K562 (cell line): ENCODE results near the gene ALDH7A1. TPM values are rescaled to one million over a fixed set of nuclear protein-coding genes. Genes with fewer than 3 reads are reported as not detected.

ENCODE experiments used
- BMI1 ChIP-seq: fragments of 150-350 bp; IDR thresholded peaks from 2 replicates; pipeline ENCODE4 v1.6.1; 2014; ENCODE audit warnings: low read length
- CAMTA2 ChIP-seq: fragments of 250-450 bp; sonication (Bioruptor Pico); conservative IDR thresholded peaks from 2 replicates; pipeline ENCODE4 v1.5.1; 2022
- FOSL1 ChIP-seq: fragments of 200-800 bp; sonication (Bioruptor generic); conservative IDR thresholded peaks from 2 replicates; pipeline ENCODE4 v1.6.1; 2016; ENCODE audit warnings: missing genetic modification characterization, missing compliant biosample characterization
- L3MBTL2 ChIP-seq: fragments of 450-650 bp; IDR thresholded peaks from 2 replicates; pipeline ENCODE4 v1.6.1; 2016; ENCODE audit warnings: mild to moderate bottlenecking, moderate library complexity
- MYC ChIP-seq, 2 experiments: fragments of 250-450 bp in 1 of 2; sonication (Bioruptor Pico) in 1 of 2; IDR thresholded peaks; 2 replicates each; pipeline versions ENCODE4 v1.5.1 to v1.6.1; 2012 to 2021; ENCODE audit warnings: low read depth in 2 of 2, borderline replicate concordance in 1 of 2, improper control_type of control experiment in 1 of 2, low read length in 1 of 2, mild to moderate bottlenecking in 1 of 2, moderate library complexity in 1 of 2
- NR2C2 ChIP-seq, 2 experiments: fragments of 200-800 bp in 1 of 2; sonication (Bioruptor generic) in 1 of 2; sonication (generic) in 1 of 2; formaldehyde crosslinking in 1 of 2; IDR thresholded peaks; 2 replicates each; pipeline versions ENCODE4 v1.6.1 to v1.8.0; 2016 to 2022; ENCODE audit warnings: mild to moderate bottlenecking in 1 of 2, missing compliant biosample characterization in 1 of 2, missing genetic modification characterization in 1 of 2, missing genetic modification reagents in 1 of 2
- PHB2 ChIP-seq: fragments of 450-650 bp; IDR thresholded peaks from 2 replicates; pipeline ENCODE4 v1.6.1; 2017; ENCODE audit warnings: low read depth
- RBM15 ChIP-seq: fragments of 200-400 bp; formaldehyde crosslinking; IDR thresholded peaks from 2 replicates; pipeline ENCODE4 v1.6.1; 2018; ENCODE audit warnings: mild to moderate bottlenecking, low read length, moderate library complexity; ENCODE audit not compliant: insufficient read depth
- RNF2 ChIP-seq: sonication (generic); IDR thresholded peaks from 2 replicates; pipeline ENCODE4 v1.6.1; 2016
- SLC30A9 ChIP-seq: fragments of 250-450 bp; sonication (Bioruptor Pico); IDR thresholded peaks from 2 replicates; pipeline ENCODE4 v1.8.0; 2022; ENCODE audit warnings: mild to moderate bottlenecking, moderate library complexity
- SUPT5H ChIP-seq: fragments of 450-650 bp; IDR thresholded peaks from 2 replicates; pipeline ENCODE4 v1.6.1; 2016
- TAL1 ChIP-seq: fragments of 450-650 bp; IDR thresholded peaks from 2 replicates; pipeline ENCODE4 v1.6.1; 2016; ENCODE audit warnings: mild to moderate bottlenecking
- TCF7 ChIP-seq: sonication (generic); IDR thresholded peaks from 2 replicates; pipeline ENCODE4 v1.6.1; 2016; ENCODE audit warnings: antibody characterized with exemption, borderline replicate concordance
- ZNF232 ChIP-seq: sonication (generic); formaldehyde crosslinking; IDR thresholded peaks from 2 replicates; pipeline ENCODE4 v1.8.0; 2022; ENCODE audit warnings: mild to moderate bottlenecking, missing genetic modification reagents
- ZNF445 ChIP-seq: fragments of 250-450 bp; sonication (Bioruptor Pico); IDR thresholded peaks from 2 replicates; pipeline ENCODE4 v1.4.0; 2020; ENCODE audit warnings: low read depth, mild to moderate bottlenecking, moderate library complexity
- polyA plus RNA-seq, 8 experiments: library from polyadenylated mRNA; depleted of rRNA in 4 of 8; stranded (reverse) in 5 of 8; unstranded in 3 of 8; fragments of >200 nt; fragmentation: Nextera tagmentation in 2 of 8; fragmentation: Illumina TruSeq in 1 of 8; extraction: Ambion mirVana in 2 of 8; extraction: Trizol in 1 of 8; gene quantifications; 2 replicates each; pipeline versions ENCODE4 v1.2.1 to v1.2.3, GENCODE V29; 2011 to 2014; ENCODE audit warnings: inconsistent platforms in 1 of 8, missing spikeins in 1 of 8
- total RNA-seq, 7 experiments: library from RNA; depleted of rRNA in 6 of 7; stranded (reverse); fragments of >200 nt in 6 of 7; fragmentation: Illumina TruSeq in 2 of 7; extraction: Trizol in 2 of 7; gene quantifications; 2 replicates each; pipeline versions ENCODE4 v1.2.1 to v1.2.3, GENCODE V29; 2011 to 2021; ENCODE audit warnings: low replicate concordance in 1 of 7
- TF ChIP-seq, protein P1 (sequence below), 3 experiments: fragments of 200-800 bp in 1 of 3; fragments of 250-450 bp in 1 of 3; fragments of 450-650 bp in 1 of 3; sonication (Bioruptor Pico) in 1 of 3; sonication (Bioruptor generic) in 1 of 3; formaldehyde crosslinking in 1 of 3; IDR thresholded peaks; 2 replicates each; pipeline versions ENCODE4 v1.6.1 to v1.8.0; 2016 to 2022; ENCODE audit warnings: mild to moderate bottlenecking in 2 of 3, missing genetic modification characterization in 2 of 3, missing compliant biosample characterization in 1 of 3, moderate library complexity in 1 of 3
- TF ChIP-seq, protein P2 (sequence below): fragments of 250-450 bp; sonication (Bioruptor Pico); IDR thresholded peaks from 2 replicates; pipeline ENCODE4 v1.4.0; 2020; ENCODE audit warnings: mild to moderate bottlenecking
- TF ChIP-seq, protein P3 (sequence below): fragments of 450-650 bp; IDR thresholded peaks from 2 replicates; pipeline ENCODE4 v1.6.1; 2016; ENCODE audit warnings: missing biosample characterization, missing genetic modification characterization
- TF ChIP-seq, protein P4 (sequence below): IDR thresholded peaks from 2 replicates; pipeline ENCODE4 v1.6.1; 2014; ENCODE audit warnings: antibody characterized with exemption

The ALDH7A1 gene
- total and polyA plus RNA-seq, 9 of the 15 experiments (the other 6 are each of a cell fraction or from before 2014, with no cell fraction given): 0.04 to 0.49 TPM; not detected in 7

DNA sequence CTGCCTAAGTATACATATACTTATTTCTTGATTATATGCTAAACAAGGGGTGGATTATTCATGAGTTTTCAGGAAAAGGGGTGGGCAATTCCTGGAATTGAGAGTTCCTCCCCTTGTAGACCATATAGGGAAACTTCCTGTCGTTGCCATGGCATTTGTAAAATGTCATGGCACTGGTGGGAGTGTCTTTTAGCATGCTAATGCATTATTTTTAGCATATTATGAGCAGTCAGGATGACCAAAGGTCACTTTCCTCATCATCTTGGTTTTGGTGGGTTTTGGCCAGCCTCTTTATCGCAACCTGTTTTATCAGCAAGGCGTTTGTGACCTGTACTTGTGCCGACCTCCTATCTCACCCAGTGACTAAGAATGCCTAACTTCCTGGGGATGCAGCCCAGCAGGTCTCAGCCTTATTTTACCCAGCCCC, 80.9 kb downstream of the ALDH7A1 start (continued):
- TF ChIP-seq, protein P1, sequence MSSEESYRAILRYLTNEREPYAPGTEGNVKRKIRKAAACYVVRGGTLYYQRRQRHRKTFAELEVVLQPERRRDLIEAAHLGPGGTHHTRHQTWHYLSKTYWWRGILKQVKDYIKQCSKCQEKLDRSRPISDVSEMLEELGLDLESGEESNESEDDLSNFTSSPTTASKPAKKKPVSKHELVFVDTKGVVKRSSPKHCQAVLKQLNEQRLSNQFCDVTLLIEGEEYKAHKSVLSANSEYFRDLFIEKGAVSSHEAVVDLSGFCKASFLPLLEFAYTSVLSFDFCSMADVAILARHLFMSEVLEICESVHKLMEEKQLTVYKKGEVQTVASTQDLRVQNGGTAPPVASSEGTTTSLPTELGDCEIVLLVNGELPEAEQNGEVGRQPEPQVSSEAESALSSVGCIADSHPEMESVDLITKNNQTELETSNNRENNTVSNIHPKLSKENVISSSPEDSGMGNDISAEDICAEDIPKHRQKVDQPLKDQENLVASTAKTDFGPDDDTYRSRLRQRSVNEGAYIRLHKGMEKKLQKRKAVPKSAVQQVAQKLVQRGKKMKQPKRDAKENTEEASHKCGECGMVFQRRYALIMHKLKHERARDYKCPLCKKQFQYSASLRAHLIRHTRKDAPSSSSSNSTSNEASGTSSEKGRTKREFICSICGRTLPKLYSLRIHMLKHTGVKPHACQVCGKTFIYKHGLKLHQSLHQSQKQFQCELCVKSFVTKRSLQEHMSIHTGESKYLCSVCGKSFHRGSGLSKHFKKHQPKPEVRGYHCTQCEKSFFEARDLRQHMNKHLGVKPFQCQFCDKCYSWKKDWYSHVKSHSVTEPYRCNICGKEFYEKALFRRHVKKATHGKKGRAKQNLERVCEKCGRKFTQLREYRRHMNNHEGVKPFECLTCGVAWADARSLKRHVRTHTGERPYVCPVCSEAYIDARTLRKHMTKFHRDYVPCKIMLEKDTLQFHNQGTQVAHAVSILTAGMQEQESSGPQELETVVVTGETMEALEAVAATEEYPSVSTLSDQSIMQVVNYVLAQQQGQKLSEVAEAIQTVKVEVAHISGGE (CRISPR knock-in tag; IDR thresholded peaks at IDR 0.05): no peak; a peak in 1 of 6 replicates
- TF ChIP-seq, protein P2, sequence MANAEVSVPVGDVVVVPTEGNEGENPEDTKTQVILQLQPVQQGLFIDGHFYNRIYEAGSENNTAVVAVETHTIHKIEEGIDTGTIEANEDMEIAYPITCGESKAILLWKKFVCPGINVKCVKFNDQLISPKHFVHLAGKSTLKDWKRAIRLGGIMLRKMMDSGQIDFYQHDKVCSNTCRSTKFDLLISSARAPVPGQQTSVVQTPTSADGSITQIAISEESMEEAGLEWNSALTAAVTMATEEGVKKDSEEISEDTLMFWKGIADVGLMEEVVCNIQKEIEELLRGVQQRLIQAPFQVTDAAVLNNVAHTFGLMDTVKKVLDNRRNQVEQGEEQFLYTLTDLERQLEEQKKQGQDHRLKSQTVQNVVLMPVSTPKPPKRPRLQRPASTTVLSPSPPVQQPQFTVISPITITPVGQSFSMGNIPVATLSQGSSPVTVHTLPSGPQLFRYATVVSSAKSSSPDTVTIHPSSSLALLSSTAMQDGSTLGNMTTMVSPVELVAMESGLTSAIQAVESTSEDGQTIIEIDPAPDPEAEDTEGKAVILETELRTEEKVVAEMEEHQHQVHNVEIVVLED (CRISPR knock-in tag): no peak
- TF ChIP-seq L3MBTL2 (no peak), CAMTA2 (CRISPR knock-in tag) (no peak), RBM15 (no peak), ZNF445 (CRISPR knock-in tag) (no peak), NR2C2 (CRISPR knock-in tag; IDR thresholded peaks at IDR 0.05) (no peak), NR2C2 (tag; IDR thresholded peaks at IDR 0.05) (peak; percentile 82), BMI1 (peak; percentile 92), RNF2 (peak; percentile 64; the same call in 1 of the 2 replicates), FOSL1 (peak; percentile 79), TAL1 (no peak), SLC30A9 (CRISPR knock-in tag) (no peak), MYC (IDR thresholded peaks at IDR 0.05; ENCODE audit: low read depth, low read length) (no peak), MYC (CRISPR knock-in tag; IDR thresholded peaks at IDR 0.05; ENCODE audit: borderline replicate concordance, low read depth) (no peak), TCF7 (no peak), ZNF232 (CRISPR knock-in tag) (no peak), PHB2 (no peak), SUPT5H (no peak)
- TF ChIP-seq, protein P3, sequence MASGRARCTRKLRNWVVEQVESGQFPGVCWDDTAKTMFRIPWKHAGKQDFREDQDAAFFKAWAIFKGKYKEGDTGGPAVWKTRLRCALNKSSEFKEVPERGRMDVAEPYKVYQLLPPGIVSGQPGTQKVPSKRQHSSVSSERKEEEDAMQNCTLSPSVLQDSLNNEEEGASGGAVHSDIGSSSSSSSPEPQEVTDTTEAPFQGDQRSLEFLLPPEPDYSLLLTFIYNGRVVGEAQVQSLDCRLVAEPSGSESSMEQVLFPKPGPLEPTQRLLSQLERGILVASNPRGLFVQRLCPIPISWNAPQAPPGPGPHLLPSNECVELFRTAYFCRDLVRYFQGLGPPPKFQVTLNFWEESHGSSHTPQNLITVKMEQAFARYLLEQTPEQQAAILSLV (tag): no peak
- TF ChIP-seq, protein P4, sequence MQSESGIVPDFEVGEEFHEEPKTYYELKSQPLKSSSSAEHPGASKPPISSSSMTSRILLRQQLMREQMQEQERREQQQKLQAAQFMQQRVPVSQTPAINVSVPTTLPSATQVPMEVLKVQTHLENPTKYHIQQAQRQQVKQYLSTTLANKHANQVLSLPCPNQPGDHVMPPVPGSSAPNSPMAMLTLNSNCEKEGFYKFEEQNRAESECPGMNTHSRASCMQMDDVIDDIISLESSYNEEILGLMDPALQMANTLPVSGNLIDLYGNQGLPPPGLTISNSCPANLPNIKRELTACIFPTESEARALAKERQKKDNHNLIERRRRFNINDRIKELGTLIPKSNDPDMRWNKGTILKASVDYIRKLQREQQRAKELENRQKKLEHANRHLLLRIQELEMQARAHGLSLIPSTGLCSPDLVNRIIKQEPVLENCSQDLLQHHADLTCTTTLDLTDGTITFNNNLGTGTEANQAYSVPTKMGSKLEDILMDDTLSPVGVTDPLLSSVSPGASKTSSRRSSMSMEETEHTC: no peak
